22Rv1 (cell line): ENCODE measurements around the gene TEX35.

ENCODE experiments used
- CTCF ChIP-seq: fragments of 450-650 bp; IDR thresholded peaks from 2 replicates; pipeline ENCODE4 v1.5.1; 2017; ENCODE audit warnings: mild to moderate bottlenecking
- ZFX ChIP-seq: fragments of 450-650 bp; IDR thresholded peaks from 2 replicates; pipeline ENCODE4 v1.6.1; 2017; ENCODE audit warnings: antibody characterized with exemption, borderline replicate concordance

- TF ChIP-seq CTCF (no peak), ZFX (no peak)
Measured at GRCh38 chr1:178544531-178544930, 31.6 kb downstream of the TEX35 start.
